Placental pericyte (primary cell): Measurements from ENCODE around the gene DAZ4. TPM values are rescaled to one million over a fixed set of nuclear protein-coding genes. Genes with fewer than 3 reads are reported as not detected.

Experiments used
- total RNA-seq: library from RNA; depleted of rRNA; stranded (reverse); fragments of >200 nt; gene quantifications from 2 replicates; pipeline ENCODE4 v1.2.3, GENCODE V29; 2012

DAZ4 gene, protein sequence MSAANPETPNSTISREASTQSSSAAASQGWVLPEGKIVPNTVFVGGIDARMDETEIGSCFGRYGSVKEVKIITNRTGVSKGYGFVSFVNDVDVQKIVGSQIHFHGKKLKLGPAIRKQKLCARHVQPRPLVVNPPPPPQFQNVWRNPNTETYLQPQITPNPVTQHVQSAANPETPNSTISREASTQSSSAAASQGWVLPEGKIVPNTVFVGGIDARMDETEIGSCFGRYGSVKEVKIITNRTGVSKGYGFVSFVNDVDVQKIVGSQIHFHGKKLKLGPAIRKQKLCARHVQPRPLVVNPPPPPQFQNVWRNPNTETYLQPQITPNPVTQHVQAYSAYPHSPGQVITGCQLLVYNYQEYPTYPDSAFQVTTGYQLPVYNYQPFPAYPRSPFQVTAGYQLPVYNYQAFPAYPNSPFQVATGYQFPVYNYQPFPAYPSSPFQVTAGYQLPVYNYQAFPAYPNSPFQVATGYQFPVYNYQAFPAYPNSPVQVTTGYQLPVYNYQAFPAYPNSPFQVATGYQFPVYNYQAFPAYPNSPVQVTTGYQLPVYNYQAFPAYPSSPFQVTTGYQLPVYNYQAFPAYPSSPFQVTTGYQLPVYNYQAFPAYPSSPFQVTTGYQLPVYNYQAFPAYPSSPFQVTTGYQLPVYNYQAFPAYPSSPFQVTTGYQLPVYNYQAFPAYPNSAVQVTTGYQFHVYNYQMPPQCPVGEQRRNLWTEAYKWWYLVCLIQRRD
- total RNA-seq, result not detected in 2 replicates

DNA sequence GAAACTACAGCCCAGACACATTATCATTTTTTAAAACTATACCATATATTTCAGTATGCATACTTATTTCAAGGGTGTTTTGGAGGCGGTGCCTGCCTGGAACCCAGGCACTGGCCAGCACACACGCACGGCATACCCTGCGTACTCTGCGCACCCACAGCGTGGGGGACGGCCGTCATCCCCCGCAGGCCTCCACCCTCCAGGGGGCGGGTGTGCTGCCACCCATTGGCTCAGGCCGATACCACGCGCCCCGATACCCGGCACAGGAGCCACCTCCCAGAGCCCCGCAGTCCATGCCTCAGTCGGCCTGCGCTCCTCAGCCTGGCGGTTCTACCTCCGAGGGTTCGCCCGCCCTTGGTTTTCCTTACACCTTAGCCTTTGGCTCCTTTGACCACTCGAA, at the start of gene DAZ4:
Gene DAZ4 (plus strand): TSS at position 301 of the 400 bp plus-strand sequence. CDS start 208 bp downstream, outside the sequence.

DNA sequence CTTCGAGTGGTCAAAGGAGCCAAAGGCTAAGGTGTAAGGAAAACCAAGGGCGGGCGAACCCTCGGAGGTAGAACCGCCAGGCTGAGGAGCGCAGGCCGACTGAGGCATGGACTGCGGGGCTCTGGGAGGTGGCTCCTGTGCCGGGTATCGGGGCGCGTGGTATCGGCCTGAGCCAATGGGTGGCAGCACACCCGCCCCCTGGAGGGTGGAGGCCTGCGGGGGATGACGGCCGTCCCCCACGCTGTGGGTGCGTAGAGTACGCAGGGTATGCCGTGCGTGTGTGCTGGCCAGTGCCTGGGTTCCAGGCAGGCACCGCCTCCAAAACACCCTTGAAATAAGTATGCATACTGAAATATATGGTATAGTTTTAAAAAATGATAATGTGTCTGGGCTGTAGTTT, 20.4 kb upstream of the DAZ4 start, which contains the start of gene DAZ3:
Gene DAZ3 (minus strand): TSS at position 101 of the 400 bp plus-strand sequence. CDS start 208 bp downstream, outside the sequence.

Other genes starting within 250 kb of the DAZ4 start
- not detected in 2 replicates for gene BPY2B, start 215.9 kb upstream of the DAZ4 start, total RNA-seq
- gene DAZ3, start 20.5 kb upstream of the DAZ4 start, total RNA-seq, result not detected in 2 replicates
- not detected in 2 replicates for gene BPY2C, start 218.2 kb downstream of the DAZ4 start, total RNA-seq